Epithelial cell of proximal tubule (primary cell): Measurements from ENCODE around the gene MARCHF2. TPM values are rescaled to one million over a fixed set of nuclear protein-coding genes. Genes with fewer than 3 reads are reported as not detected.

Source experiments
- DNase-seq: peaks from one replicate; pipeline ENCODE4 v3.0.0-alpha.2; 2011; ENCODE audit warnings: low read depth
- H3K4me3 ChIP-seq: 2 replicates; pipeline ENCODE4 v1.5.1; 2011; ENCODE audit warnings: low read depth, mild to moderate bottlenecking, low read length
- CTCF ChIP-seq: conservative IDR thresholded peaks from 2 replicates; pipeline ENCODE4 v1.5.1; 2012; ENCODE audit warnings: low read depth, mild to moderate bottlenecking, low read length
- total RNA-seq: library from RNA; depleted of rRNA; stranded (reverse); fragments of >200 nt; gene quantifications from 2 replicates; pipeline ENCODE4 v1.2.3, GENCODE V29; 2015

Gene MARCHF2
- total RNA-seq, 1 donor from 2014 or later = 58.9 TPM

GRCh38 chr19:8488365-8488764 lies 75.3 kb downstream of the MARCHF2 start:
- no peak for DNase-seq
- H3K4me3 ChIP-seq = no peak overlapping the region
- TF ChIP-seq CTCF = no peak

Other genes with a start within 250 kb of the MARCHF2 start
- 3.8 and 24.5 TPM in 2 replicates for gene CERS4, start 203.9 kb upstream of the MARCHF2 start, total RNA-seq
- gene CD320, start 104.9 kb upstream of the MARCHF2 start, total RNA-seq = 198 and 238 TPM in 2 replicates
- 76.6 and 77.9 TPM in 2 replicates for gene NDUFA7, start 91.9 kb upstream of the MARCHF2 start, total RNA-seq
- 459 and 508 TPM in 2 replicates for gene RPS28, start 91.8 kb upstream of the MARCHF2 start, total RNA-seq
- 0.29 and 2.2 TPM in 2 replicates for gene KANK3, start 70.0 kb upstream of the MARCHF2 start, total RNA-seq
- 16.6 and 82.0 TPM in 2 replicates for gene ANGPTL4, start 49.1 kb upstream of the MARCHF2 start, total RNA-seq
- 16.6 and 23.3 TPM in 2 replicates for gene RAB11B, start 22.9 kb upstream of the MARCHF2 start, total RNA-seq
- gene HNRNPM, start 31.7 kb downstream of the MARCHF2 start, total RNA-seq = 134 and 169 TPM in 2 replicates
- not detected in 2 replicates for gene PRAM1, start 89.3 kb downstream of the MARCHF2 start, total RNA-seq
- 10.4 and 12.4 TPM in 2 replicates for gene ZNF414, start 100.9 kb downstream of the MARCHF2 start, total RNA-seq
- 0.06 and 0.07 TPM in 2 replicates for gene MYO1F, start 164.1 kb downstream of the MARCHF2 start, total RNA-seq
- gene ADAMTS10, start 197.4 kb downstream of the MARCHF2 start, total RNA-seq = 2.0 and 4.8 TPM in 2 replicates
- gene NFILZ, start 217.3 kb downstream of the MARCHF2 start, total RNA-seq = not detected in 2 replicates